ENCODE data around the gene FOXC1. TPM values are rescaled to one million over a fixed set of nuclear protein-coding genes. Genes with fewer than 3 reads are reported as not detected.

Gene FOXC1
- polyA plus RNA-seq, 1 donor from 2014 or later = 0.09 TPM

DNA sequence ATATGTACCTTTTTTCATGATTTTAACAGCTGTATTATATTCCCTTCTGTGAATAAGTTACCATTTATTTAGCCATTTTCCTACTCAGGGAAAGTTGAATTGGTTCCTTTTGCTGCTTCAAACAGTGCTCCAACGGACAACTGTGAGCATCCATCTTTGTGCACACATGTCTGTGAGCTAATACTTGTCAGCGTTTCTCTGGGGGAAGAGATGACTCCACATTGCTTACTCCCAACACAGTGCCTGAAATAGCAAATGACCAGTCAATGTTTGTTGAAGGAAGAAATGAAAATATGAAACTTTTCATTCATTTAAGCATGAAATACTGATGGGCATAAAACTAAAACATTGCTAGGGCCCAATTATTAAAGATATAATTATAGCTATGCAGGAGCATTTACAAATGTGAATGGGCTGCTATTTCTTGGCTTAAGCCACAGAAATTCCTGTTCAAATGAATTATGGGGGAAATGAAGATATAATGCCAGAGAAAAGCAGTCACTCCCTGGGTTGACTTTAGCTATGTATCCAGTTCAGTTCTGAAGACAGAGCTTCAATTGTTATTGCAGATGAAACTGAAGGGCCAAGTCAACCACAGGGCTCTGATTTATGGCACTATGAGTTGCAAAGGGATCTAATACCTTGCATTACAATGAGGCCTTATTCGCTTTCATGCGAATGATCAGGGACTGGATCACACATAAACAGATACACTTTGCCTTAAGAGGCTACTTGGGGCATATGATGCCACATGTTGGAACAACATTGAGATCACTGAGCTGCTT, 47.4 kb upstream of the FOXC1 start:
- Histone ChIP-seq H3K27ac (ENCODE audit: low read length) (no peak overlapping the region), H2AFZ (ENCODE audit: low read depth, low read length) (no peak overlapping the region), H4K20me1 (ENCODE audit: insufficient read depth) (no peaks in the 10 kb centered on the region), H3K9ac (ENCODE audit: low read length) (no peak overlapping the region), H3K4me3 (ENCODE audit: low read length) (no peak overlapping the region), H3K9me3 (ENCODE audit: low read length) (no peaks in the 10 kb centered on the region), H3K4me2 (ENCODE audit: low read length) (no peak overlapping the region), H3F3A (ENCODE audit: insufficient read depth, low read length, poor library complexity, severe bottlenecking) (no peaks in the 10 kb centered on the region), H3K79me2 (replicated peaks; ENCODE audit: insufficient read depth, low read length) (no peaks in the 10 kb centered on the region), H3K36me3 (ENCODE audit: insufficient read depth, low read length) (no peaks in the 10 kb centered on the region), H3K9me2 (ENCODE audit: insufficient read depth, low read length) (no peaks in the 10 kb centered on the region), H3K27me3 (ENCODE audit: insufficient read depth, low read depth, low read length) (no peaks in the 10 kb centered on the region)
- TF ChIP-seq SMC3 (conservative IDR thresholded peaks at IDR 0.05; ENCODE audit: poor library complexity) (no peak), EZH2 (IDR thresholded peaks at IDR 0.05; ENCODE audit: borderline replicate concordance, insufficient read depth, low read length, poor library complexity, severe bottlenecking) (no peak), EP300 (conservative IDR thresholded peaks at IDR 0.05; ENCODE audit: poor library complexity, severe bottlenecking) (no peak), POLR2AphosphoS5 (IDR thresholded peaks at IDR 0.05) (no peak), RAD21 (conservative IDR thresholded peaks at IDR 0.05) (no peak), MXI1 (conservative IDR thresholded peaks at IDR 0.05; ENCODE audit: poor library complexity, severe bottlenecking) (no peak), TAF1 (IDR thresholded peaks at IDR 0.05; ENCODE audit: low read depth) (no peak)
- TF ChIP-seq, protein P1, sequence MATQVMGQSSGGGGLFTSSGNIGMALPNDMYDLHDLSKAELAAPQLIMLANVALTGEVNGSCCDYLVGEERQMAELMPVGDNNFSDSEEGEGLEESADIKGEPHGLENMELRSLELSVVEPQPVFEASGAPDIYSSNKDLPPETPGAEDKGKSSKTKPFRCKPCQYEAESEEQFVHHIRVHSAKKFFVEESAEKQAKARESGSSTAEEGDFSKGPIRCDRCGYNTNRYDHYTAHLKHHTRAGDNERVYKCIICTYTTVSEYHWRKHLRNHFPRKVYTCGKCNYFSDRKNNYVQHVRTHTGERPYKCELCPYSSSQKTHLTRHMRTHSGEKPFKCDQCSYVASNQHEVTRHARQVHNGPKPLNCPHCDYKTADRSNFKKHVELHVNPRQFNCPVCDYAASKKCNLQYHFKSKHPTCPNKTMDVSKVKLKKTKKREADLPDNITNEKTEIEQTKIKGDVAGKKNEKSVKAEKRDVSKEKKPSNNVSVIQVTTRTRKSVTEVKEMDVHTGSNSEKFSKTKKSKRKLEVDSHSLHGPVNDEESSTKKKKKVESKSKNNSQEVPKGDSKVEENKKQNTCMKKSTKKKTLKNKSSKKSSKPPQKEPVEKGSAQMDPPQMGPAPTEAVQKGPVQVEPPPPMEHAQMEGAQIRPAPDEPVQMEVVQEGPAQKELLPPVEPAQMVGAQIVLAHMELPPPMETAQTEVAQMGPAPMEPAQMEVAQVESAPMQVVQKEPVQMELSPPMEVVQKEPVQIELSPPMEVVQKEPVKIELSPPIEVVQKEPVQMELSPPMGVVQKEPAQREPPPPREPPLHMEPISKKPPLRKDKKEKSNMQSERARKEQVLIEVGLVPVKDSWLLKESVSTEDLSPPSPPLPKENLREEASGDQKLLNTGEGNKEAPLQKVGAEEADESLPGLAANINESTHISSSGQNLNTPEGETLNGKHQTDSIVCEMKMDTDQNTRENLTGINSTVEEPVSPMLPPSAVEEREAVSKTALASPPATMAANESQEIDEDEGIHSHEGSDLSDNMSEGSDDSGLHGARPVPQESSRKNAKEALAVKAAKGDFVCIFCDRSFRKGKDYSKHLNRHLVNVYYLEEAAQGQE (IDR thresholded peaks at IDR 0.05; ENCODE audit: borderline replicate concordance) = no peak
- TF ChIP-seq, protein P2, sequence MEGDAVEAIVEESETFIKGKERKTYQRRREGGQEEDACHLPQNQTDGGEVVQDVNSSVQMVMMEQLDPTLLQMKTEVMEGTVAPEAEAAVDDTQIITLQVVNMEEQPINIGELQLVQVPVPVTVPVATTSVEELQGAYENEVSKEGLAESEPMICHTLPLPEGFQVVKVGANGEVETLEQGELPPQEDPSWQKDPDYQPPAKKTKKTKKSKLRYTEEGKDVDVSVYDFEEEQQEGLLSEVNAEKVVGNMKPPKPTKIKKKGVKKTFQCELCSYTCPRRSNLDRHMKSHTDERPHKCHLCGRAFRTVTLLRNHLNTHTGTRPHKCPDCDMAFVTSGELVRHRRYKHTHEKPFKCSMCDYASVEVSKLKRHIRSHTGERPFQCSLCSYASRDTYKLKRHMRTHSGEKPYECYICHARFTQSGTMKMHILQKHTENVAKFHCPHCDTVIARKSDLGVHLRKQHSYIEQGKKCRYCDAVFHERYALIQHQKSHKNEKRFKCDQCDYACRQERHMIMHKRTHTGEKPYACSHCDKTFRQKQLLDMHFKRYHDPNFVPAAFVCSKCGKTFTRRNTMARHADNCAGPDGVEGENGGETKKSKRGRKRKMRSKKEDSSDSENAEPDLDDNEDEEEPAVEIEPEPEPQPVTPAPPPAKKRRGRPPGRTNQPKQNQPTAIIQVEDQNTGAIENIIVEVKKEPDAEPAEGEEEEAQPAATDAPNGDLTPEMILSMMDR (IDR thresholded peaks at IDR 0.05; ENCODE audit: poor library complexity, severe bottlenecking) = no peak

DNA sequence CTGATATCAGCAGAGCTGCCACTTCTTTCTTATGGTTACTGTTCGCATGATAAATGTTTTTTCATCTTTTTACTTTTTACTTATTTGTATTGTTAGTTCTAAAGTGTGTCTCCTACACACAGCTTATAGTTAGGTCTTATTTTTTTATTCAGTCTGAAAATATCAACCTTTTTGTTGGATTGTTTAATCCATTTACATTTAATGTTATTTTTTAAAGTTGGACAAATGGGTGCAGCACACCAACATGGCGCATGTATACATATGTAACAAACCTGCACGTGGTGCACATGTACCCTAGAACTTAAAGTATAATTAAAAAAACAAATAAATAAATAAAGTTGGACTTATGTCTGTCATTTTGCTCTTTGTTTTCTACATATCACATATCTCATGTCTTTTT, 40.3 kb upstream of the FOXC1 start:
- Histone ChIP-seq H3K4me2 (ENCODE audit: low read length) (no peak overlapping the region), H3K4me3 (ENCODE audit: low read length) (no peak overlapping the region), H3K9me3 (ENCODE audit: low read length) (no peaks in the 10 kb centered on the region), H3K27ac (ENCODE audit: low read length) (no peak overlapping the region), H3K9ac (ENCODE audit: low read length) (no peak overlapping the region), H3K27me3 (ENCODE audit: insufficient read depth, low read depth, low read length) (no peaks in the 10 kb centered on the region), H2AFZ (ENCODE audit: low read depth, low read length) (no peak overlapping the region), H3K9me2 (ENCODE audit: insufficient read depth, low read length) (no peaks in the 10 kb centered on the region), H3F3A (ENCODE audit: insufficient read depth, low read length, poor library complexity, severe bottlenecking) (no peaks in the 10 kb centered on the region), H3K36me3 (ENCODE audit: insufficient read depth, low read length) (no peaks in the 10 kb centered on the region), H4K20me1 (ENCODE audit: insufficient read depth) (no peaks in the 10 kb centered on the region), H3K79me2 (replicated peaks; ENCODE audit: insufficient read depth, low read length) (no peaks in the 10 kb centered on the region)
- TF ChIP-seq TAF1 (IDR thresholded peaks at IDR 0.05; ENCODE audit: low read depth) (no peak), POLR2AphosphoS5 (IDR thresholded peaks at IDR 0.05) (no peak)
- TF ChIP-seq, protein P1 (IDR thresholded peaks at IDR 0.05; ENCODE audit: borderline replicate concordance) = no peak

Data from neural cell (in vitro differentiated cells).